ENCODE results near the gene RBM26.
"Not testable (repeated sequence)": the region's sequence is repeated elsewhere in the genome, so short reads cannot be mapped to it uniquely, and the experiment has no call there.

Gene RBM26

DNA sequence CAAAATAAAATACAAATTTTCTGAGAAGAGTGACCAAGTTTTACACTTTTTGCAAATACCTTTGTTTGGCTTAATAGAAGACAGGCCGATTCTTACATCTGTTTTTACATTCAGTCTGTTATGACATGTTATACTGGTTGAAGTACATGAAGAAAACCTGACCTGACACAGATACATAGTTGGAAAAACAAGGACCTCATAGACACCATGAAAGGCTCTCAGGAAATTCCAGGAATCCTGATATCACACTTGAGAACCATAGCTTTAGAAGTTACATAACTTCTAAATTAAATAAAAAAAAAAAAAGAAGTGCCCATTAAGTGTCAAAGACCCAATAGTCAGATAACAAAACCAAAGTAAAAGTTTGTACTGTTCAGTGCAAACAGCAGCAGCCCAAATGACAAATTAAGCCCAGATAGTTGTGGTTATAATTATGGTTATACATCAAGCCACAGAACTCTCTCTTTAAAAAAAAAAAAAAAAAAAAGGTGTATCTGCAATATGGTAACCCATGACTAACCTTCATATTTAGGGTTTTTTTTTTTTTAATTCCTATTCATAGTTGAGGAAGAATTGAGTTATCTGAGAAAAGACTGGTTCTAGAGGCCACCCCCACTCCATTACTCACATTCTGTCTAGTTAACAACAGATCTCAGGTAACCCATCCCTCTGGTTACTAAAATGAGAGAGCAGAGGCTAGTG lies 19.8 kb downstream of the RBM26 start:
- no peak for DNase-seq

DNA sequence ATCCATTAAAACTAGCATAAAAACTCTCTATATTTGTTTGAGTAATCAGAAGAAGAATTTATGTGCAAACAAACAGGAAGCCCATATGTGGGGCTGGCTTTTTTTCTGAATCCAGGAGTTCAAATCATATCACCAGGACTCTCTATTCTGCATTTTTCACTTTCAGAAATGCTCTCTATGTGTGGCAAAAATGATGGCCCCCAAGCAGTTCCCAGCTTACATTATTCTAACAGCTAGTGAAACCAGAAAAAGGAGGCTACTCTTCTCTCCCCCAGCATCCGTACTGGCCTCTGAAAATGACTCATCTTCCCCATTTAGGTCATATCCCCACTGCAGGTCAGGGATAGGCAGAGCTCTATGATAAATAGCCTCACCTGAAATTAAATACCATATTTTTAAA lies 20.4 kb downstream of the RBM26 start:
- no peak for DNase-seq

DNA sequence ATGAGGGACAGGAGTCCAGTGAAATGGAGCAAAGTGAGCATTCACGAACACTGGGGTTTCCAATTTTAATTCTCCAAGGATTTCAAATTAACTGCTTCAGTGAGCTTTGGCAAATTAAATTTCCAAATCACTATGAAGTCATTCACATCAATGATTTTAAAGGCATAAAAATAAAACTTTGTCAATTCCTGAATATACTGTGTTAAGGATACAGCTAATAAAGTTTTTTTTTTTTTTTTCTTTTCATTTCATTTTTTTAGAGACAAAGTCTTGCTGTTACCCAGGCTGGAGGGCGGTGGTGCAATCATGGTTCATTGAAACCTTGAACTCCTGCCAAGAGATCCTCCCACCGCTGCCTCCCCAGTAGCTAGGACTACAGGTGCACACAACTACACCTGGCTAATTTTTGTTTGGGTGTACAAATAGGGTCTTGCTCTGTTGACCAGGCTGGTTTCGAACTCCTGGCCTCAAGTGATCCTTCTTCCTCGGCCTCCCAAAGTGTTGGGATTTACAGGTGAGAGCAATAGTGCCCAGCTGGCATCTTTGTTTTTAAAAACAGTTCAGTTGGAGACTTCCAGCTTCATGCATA lies 21.9 kb downstream of the RBM26 start:
- no peak for DNase-seq

DNA sequence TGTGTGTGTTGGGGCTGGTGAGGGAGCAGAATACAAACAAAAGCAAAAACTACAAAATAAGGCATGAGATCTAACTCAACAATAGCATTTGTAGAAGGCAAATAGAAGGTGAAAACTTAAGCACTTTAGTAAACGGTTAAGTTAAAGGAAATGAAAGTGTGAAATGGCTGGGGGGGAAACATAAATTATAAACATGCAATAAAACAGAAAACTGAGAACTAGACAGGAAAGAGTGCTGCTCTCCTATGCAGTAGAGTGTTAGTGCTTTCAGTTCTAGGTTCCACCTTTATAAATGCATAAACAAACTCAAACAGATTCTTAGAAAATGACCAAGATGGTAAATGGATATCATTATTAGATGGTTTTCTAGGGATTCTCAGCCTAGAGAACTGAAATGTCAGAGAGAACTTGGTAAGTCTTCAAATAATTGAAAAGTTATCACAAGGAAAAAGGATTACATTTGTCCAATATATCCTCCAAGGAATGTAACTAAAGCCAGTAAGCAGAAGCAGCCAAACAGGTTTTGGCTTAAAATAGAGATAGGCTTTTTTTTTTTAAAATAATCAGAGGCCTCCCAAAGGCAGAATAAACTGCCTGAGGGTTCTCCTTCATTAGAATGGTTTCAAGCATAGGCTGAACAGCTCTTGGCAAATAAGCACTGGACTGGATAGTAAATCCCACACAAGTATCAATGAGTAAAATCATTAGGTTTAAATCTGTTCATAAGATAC lies 23.3 kb downstream of the RBM26 start:
- DNase-seq, result no peak

DNA sequence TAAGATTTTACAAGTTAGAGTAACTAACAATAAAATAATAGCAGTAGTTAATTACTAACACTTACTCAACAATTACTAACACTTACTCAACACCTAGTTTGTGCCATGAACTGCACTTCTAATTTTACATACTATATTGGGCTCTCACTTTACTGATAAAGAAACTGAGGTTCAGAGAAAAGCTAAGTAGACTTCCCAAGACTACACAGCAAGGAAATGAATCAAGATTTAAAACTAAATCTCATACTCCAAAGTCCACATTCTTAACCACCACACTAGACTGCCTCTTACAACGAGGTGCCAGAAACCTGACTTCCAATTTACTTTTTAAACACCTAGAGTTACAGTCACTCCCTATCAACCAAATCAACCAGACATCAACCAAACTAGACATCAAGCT lies 25.1 kb downstream of the RBM26 start:
- no peak for DNase-seq

DNA sequence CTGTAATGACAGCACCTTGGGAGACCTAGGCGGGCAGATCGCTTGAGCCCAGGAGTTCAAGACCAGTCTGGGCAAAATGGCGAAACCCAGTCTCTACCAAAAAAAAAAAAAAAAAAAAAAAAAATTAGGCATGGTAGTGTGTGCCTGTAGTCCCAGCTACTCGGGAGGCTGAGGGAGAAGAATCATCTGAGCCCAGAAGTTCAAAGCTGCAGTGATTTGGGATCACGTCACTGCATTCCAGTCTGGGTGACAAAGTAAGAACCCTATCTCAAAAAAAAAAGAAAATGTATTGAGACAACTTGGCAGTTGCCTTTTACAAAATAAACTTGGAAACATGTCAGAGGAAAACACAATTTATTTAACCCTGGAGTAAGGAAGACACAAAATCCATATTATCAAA lies 26.8 kb downstream of the RBM26 start:
- no peak for DNase-seq

DNA sequence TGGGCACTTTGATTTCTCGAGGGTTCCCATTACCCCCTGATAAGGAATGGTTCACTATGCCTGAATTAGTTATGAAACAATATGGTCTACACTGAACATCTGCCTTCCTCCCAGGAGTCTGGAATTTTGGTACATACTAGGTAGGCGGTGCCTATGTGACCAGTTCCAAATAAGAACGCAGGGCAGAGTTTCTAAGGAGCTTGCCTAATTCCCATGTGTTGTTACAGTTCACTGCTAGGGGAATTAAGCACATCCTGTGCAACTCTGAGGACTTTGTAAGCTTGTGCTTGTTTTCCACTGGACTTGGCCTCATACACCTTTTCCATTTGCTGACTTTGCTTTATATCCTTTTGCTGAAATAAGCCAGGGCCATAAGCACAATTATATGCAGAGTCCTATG lies 29.2 kb downstream of the RBM26 start:
- no peak for DNase-seq

DNA sequence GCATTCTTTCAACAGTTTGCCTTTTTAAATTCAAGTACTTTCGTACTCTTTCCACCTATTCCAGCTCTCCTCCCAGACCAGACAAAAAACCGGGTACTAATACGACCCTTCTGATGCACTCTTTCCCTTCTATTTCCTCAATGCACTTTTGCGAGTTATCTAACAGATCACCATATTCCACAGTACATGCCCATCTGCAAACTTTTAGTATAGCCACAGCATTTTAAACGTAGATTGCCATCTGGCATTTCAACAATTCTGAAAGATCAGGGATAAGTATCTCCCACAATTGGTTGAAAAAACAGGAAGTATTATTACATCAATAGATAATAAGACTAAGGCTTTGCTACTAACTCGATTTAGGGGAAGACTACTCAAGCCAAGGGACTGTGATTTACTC lies 31.5 kb downstream of the RBM26 start:
- DNase-seq, result no peak

DNA sequence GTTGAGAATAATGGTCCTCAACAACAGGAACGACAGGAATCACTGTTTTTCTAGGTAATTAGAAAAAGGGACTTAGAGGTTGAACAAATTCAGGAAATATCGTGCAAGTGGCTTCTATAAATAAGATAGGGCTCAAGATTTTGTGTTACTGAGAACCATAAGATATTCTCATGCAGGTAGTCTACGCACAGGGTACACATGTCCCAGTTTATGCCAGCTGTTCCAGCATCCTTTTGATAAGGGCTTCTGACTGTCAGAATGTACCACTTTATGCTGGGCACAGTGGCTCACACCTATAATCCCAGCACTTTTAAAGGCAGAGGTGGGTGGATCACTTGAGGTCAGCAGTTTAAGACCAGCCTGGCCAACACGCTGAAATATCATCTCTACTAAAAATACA lies 32.1 kb downstream of the RBM26 start:
- DNase-seq, result no peak

DNA sequence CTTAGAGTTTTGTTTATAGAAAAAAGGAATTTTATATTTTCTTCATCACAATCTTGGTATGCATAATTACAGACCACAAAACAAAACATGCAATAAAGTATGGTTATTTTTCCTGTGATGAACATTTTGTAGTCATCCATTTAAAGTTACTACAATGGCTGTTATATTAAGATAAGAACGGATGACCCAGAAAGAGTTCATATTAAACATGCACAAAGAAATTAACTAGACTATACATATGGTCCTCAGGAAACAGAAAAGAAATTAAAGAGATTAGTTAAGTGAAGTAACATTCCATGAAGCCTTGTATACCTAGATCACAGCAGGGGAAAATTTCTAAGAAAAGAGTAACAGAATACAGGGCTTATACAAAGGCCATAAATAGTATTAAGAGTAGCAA lies 36.8 kb downstream of the RBM26 start:
- no peak for DNase-seq

DNA sequence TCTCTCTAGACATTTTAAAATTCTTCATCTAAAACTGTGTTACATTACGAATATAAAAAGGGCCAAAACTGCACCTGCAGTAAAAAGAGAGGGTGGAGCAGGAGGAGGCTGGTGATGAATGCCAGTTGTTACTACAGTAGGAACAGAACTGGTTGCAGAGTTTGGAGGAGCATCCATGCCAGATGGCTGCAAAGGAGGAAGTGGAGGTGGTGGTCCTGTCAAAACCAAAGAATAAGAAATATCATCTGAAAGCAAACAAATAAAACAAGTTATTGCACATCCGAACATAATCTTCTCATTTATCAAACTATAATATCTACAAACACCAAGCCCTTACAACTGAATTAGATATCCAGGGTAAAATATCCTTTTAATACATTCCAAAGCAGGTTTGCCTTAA lies 40.1 kb downstream of the RBM26 start:
- no peak for DNase-seq

DNA sequence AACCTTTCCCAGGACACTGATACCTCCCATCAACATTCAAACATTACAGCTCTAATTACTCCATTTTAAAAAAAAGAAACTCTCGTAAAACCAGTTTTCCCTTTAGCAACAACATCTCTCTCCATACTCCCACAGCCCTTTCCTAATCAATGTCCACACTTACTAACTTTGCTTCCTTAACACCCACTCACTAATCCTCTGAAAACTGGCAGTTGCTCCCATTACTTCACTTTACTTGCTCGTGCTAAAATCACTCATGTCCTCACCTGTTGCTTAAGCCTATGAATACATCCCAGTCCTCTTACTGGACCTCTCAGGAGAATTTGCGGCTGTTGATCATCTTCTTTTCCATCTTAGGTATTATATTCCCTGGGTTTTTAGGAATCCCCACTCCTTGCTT lies 44.8 kb downstream of the RBM26 start:
- no peak for DNase-seq

DNA sequence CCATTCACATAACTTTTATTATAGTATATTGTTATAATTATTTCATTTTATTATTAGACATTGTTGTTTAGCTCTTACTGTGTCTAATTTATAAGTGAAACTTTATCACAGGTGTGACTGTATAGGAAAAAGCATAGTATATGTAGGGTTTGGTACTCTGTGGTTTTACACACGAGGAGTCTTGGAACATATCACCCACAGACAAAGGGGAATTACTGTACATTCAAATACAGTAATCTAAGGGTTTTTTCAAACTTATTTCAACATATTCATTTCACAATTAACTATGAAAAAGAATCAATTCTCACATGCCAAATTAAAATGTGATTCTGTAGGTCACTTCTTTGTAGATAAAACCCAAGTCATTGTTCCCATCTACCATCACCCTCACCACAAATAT lies 46.0 kb downstream of the RBM26 start:
- no peak for DNase-seq

DNA sequence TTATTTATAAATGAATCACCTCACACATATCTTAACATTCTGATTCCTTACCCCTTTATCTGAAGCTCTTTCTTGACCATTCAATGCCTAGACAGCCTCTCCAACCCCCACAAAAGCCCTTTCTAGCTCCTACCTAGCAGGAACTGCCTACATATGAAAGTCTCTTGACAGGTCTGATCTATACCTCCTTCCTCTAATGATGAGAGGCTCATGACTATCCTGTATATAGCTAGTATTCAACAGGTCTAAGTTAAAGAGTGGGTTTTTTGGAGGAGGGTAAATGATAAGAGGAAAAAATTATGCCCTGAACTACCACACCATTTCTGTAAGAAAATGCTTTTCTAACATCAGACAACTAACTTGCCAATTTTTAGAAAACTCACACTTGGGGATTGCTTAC lies 47.0 kb downstream of the RBM26 start:
- DNase-seq, result no peak

DNA sequence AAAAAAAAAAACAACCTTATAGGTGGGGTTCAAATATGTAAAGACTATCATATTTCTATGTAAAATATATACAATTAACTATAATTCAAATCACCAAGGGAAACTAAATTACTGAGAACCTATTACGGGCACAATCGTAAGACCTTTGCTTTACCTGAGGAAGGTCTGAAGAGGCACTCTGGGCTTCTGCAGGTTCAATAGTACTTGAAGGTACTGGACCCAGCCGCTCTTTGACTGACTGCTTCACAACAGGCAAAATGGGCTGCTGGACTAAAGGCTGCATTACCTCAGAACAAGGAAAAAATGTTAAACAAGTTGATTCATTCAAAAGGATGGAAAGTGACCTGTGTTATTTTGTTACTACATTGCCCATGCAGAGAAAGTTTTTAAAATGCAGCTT lies 51.8 kb downstream of the RBM26 start:
- DNase-seq, result no peak

DNA sequence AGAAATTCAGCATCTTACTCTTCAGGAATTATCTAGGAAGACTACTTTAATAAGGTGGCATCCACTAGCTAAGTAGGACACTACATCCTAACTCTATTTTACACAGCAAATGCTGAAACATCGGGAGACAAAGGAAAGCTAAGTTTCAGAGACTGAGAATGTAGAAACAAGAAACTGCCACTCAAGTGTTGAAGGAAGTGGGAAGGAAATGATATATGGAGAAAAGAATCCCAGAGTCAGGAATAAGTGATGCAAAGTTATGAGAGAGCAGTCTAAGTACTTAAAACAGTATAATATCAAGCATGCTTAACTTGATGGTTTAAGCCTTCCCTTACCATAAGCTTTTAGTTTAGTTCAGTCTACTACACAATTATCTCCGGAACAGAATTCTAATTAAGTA lies 52.4 kb downstream of the RBM26 start:
- no peak for DNase-seq

DNA sequence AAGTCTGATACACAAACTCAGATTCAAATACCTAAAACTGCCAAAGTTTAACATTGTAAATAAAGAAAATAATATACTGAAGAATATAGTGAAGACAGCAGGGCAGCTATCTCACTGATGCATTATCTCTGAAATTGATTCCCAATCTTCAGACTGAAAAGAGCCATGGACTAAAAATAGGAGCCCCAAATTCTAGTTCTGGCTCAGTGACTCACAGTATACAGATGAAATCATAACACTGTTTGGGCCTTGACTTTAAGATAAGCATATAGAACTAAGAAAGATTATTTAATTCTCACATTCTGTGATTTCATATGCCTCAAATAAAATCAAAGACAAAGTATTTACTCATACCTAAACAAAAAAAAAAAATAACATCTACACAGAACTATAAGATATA lies 53.9 kb downstream of the RBM26 start:
- DNase-seq, result no peak

DNA sequence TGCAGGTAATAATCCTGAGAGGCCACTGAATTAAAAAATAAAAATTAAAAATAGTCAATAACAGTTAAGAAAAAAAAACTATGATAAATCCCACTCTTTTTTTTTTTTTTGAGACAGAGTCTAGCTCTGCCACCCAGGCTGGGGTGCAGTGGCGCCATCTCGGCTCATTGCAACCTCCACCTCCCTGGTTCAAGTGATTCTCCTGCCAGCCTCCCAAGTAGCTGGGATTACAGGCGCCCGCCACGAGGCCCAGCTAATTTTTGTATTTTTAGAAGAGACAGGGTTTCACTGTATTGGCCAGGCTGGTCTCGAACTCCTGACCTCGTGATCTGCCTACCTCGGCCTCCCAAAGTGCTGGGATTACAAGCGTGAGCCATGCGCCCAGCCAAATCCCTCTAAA lies 56.4 kb downstream of the RBM26 start:
- not testable (repeated sequence) for DNase-seq

DNA sequence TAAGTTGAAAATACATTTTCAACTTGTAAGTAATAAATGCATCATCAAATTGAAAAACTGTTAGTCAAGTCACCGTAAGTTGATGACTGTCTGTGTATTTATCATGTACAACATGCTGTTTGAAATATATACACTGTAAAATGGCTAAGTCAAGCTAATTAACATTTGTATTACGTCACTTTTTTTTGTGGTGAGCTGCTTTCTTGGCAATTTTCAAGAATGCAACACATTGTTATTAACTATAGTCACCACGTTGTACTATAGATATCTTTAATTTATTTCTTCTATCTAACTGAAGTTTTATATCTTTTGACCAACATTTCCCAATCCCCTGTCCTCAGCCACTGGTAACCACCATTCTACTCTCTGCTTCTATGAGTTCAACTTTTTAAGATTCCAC lies 57.0 kb downstream of the RBM26 start:
- DNase-seq, result no peak

DNA sequence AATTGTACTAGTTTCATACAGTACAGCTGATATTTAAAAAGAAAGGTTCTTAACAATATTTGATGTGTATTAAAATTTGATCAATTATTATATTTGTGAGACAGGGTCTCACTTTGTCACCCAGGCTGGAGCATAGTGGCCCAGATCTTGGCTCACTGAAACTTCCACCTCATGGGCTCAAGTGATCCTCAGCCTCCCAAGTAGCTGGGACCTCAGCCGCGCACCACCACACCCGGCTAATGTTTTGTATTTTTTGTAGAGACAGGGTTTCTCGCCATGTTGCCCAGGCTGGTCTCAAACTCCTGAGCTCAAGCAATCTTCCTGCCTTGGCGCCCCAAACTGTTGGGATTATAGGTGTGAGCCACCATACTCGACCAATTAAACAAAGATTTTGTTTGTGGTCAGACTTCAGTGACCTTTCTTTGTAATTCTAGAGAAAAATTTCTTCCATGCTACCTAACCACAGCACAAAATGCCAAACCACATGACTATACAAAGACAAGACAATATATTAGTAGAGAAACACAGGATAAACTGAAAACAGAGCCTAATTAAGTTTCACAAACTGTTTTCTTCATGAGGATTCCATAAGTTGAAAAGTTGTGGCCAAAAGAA lies 59.6 kb downstream of the RBM26 start:
- DNase-seq, result no peak

DNA sequence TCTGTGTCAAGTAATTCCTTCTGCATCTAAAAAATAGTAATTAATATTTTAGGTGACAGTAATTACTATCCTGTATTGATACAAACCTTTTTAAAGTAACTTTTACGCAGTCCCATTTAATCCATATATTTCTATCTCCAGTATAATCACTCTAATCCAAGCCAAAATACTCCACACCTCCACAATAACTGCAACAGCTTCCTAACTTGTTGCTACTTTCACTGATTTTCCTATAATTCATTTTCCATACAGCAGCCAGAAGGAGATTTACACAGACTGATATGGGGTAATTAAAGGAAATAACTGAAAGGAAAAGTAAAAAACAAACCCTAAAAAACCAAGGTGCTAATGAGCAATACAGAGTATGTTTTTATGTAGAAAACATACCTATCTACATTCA lies 64.9 kb downstream of the RBM26 start:
- no peak for DNase-seq

DNA sequence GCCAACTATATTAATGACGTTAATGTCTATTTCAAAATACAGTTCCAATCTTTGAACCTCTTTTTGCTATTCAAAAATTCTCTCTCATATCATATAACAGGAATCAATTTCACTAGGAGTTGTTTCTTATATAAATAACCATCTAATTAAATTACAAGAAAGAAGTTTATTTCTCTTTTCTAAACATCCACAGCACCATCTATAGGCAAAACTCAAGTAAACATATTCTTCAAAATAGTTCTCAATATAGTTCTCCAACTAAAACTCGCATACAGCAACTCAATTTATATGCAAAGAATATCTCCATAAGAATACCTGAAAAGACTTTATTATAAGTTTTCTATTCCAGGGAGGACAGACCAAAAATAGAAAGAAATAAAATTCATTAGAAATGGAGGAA lies 65.6 kb downstream of the RBM26 start:
- no peak for DNase-seq

DNA sequence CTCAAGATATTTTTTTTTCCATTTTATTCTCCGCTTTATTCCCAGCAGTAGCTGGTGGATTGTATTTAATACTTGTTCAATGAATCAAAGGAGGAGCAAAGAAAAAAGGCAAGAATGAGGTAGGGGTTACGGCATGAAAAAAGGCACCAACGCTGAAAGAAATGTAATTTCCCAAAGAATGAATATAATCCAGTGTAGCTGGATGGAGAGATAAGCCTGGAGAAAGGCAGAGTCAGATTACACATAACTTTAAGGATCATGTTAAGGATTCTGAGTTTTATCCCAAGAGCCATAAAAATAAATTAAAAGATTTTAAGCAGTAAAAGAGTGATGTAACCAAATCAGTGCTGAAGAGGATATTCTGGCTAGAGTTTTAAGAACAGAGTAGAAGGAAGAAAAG lies 67.7 kb downstream of the RBM26 start:
- DNase-seq, result no peak

DNA sequence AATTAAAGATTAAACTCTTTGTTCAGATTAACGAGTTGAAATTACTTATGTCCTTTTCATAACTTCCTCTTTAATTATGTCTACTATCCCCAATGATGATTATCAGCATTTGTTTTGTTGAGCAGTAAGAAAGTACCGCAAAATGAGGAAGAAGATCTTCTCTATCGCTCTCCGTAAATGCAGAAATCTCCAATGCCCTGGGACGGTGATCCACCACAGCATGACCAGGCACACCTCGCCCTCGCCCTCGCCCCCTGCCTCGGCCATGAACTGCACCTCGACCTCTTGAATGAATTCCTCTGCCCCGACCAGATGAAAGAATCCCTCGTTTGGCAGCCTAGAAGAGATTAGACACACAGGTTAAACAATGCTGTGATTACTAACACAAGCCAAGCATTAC lies 69.1 kb downstream of the RBM26 start:
- no peak for DNase-seq
